SK-N-SH treated with all-trans-retinoic acid at 6 μM for 48 hours (cell line): ENCODE results near the gene RELL2.

Source experiments
- ATAC-seq: fragments of 200-7000 bp; cut with Tn5 transposase; 3 replicates; pipeline ENCODE4 v1.9.1; 2020; ENCODE audit warnings: mild to moderate bottlenecking, moderate library complexity
- ARNTL ChIP-seq: fragments of 450-650 bp; formaldehyde crosslinking; IDR thresholded peaks from 2 replicates; pipeline ENCODE4 v1.5.0; 2020; ENCODE audit warnings: low read depth, mild to moderate bottlenecking, moderate library complexity, borderline replicate concordance
- CREB5 ChIP-seq: fragments of 250-450 bp; sonication (Bioruptor Pico); IDR thresholded peaks from 2 replicates; pipeline ENCODE4 v1.5.1; 2020; ENCODE audit warnings: low read depth, mild to moderate bottlenecking, moderate library complexity
- CSDC2 ChIP-seq: fragments of 250-450 bp; sonication (Bioruptor Pico); IDR thresholded peaks from 2 replicates; pipeline ENCODE4 v1.5.0; 2020; ENCODE audit warnings: mild to moderate bottlenecking, moderate library complexity
- CSRNP3 ChIP-seq: fragments of 250-450 bp; sonication (Bioruptor Pico); IDR thresholded peaks from 2 replicates; pipeline ENCODE4 v1.5.1; 2021; ENCODE audit warnings: mild to moderate bottlenecking, moderate library complexity
- ESRRG ChIP-seq: fragments of 250-450 bp; sonication (Bioruptor Pico); IDR thresholded peaks from 2 replicates; pipeline ENCODE4 v1.6.1; 2021; ENCODE audit warnings: mild to moderate bottlenecking
- GLIS3 ChIP-seq: fragments of 250-450 bp; sonication (Bioruptor Pico); IDR thresholded peaks from 2 replicates; pipeline ENCODE4 v1.5.0; 2020; ENCODE audit warnings: mild to moderate bottlenecking, moderate library complexity
- ISL1 ChIP-seq: fragments of 250-450 bp; sonication (Bioruptor Pico); IDR thresholded peaks from 2 replicates; pipeline ENCODE4 v2.1.2; 2022; ENCODE audit warnings: mild to moderate bottlenecking, moderate library complexity
- OSR1 ChIP-seq: fragments of 250-450 bp; sonication (Bioruptor Pico); IDR thresholded peaks from 2 replicates; pipeline ENCODE4 v1.8.0; 2022; ENCODE audit warnings: moderate library complexity, mild to moderate bottlenecking, inconsistent platforms
- PATZ1 ChIP-seq: fragments of 250-450 bp; sonication (Bioruptor Pico); IDR thresholded peaks from 2 replicates; pipeline ENCODE4 v1.8.0; 2020; ENCODE audit warnings: mild to moderate bottlenecking, moderate library complexity, borderline replicate concordance
- PPARA ChIP-seq: fragments of 250-450 bp; sonication (Bioruptor Pico); IDR thresholded peaks from 2 replicates; pipeline ENCODE4 v1.5.0; 2020; ENCODE audit warnings: mild to moderate bottlenecking, borderline replicate concordance
- RARB ChIP-seq: fragments of 250-450 bp; sonication (Bioruptor Pico); IDR thresholded peaks from 2 replicates; pipeline ENCODE4 v1.8.0; 2021; ENCODE audit warnings: mild to moderate bottlenecking, moderate library complexity
- SNAI2 ChIP-seq: fragments of 250-450 bp; sonication (Bioruptor Pico); IDR thresholded peaks from 2 replicates; pipeline ENCODE4 v1.5.0; 2020; ENCODE audit warnings: mild to moderate bottlenecking, moderate library complexity
- TCF4 ChIP-seq: fragments of 250-450 bp; sonication (Bioruptor Pico); IDR thresholded peaks from 2 replicates; pipeline ENCODE4 v1.8.0; 2021; ENCODE audit warnings: mild to moderate bottlenecking, moderate library complexity, borderline replicate concordance
- TOX ChIP-seq: fragments of 250-450 bp; sonication (Bioruptor Pico); IDR thresholded peaks from 2 replicates; pipeline ENCODE4 v1.8.0; 2021; ENCODE audit warnings: mild to moderate bottlenecking, moderate library complexity, borderline replicate concordance
- ZC3H10 ChIP-seq: fragments of 250-450 bp; sonication (Bioruptor Pico); IDR thresholded peaks from 2 replicates; pipeline ENCODE4 v1.5.1; 2021; ENCODE audit warnings: mild to moderate bottlenecking, moderate library complexity
- ZFP3 ChIP-seq: fragments of 250-450 bp; sonication (Bioruptor Pico); IDR thresholded peaks from 2 replicates; pipeline ENCODE4 v1.5.0; 2020; ENCODE audit warnings: mild to moderate bottlenecking, moderate library complexity
- ZFP30 ChIP-seq: fragments of 450-650 bp; formaldehyde crosslinking; IDR thresholded peaks from 2 replicates; pipeline ENCODE4 v1.5.0; 2022; ENCODE audit warnings: mild to moderate bottlenecking, moderate library complexity
- ZNF70 ChIP-seq: fragments of 450-650 bp; formaldehyde crosslinking; IDR thresholded peaks from 2 replicates; pipeline ENCODE4 v1.5.0; 2020; ENCODE audit warnings: mild to moderate bottlenecking, moderate library complexity
- ZNF8 ChIP-seq: fragments of 450-650 bp; formaldehyde crosslinking; IDR thresholded peaks from 2 replicates; pipeline ENCODE4 v1.5.0; 2020; ENCODE audit warnings: mild to moderate bottlenecking, moderate library complexity

The RELL2 gene

DNA sequence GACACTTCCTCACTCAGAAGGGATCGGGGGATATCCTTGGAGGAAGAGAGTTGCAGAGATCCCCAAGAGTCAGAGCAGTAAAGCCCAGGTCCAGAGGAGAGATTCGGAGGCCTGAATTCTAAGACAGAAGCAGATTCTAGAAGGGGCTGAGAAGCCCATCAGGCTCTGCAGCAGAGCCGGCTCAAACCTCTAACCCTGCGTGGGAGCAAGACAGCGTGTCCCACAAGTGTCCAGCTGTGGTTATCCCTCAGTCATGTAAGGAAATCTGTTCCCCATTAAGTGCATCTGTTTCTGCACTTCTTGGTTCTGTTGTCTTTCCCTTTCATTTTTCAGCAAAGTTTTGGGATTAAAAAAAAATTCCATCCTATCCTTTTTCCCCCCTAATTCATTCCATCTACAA lies 13.2 kb upstream of the RELL2 start (continued):
- TF ChIP-seq CSRNP3 (CRISPR knock-in tag) (no peak), OSR1 (CRISPR knock-in tag) (no peak)

- TF ChIP-seq RARB (CRISPR knock-in tag) (no peak), ISL1 (CRISPR knock-in tag) (no peak), GLIS3 (CRISPR knock-in tag) (no peak), CSDC2 (CRISPR knock-in tag) (no peak), OSR1 (CRISPR knock-in tag) (no peak), ARNTL (CRISPR knock-in tag) (no peak), ZFP30 (no peak), SNAI2 (CRISPR knock-in tag) (no peak), TOX (CRISPR knock-in tag) (no peak)
- ATAC-seq = no peak
Observed at GRCh38 chr5:141628175-141628788, 8.5 kb upstream of the RELL2 start.

DNA sequence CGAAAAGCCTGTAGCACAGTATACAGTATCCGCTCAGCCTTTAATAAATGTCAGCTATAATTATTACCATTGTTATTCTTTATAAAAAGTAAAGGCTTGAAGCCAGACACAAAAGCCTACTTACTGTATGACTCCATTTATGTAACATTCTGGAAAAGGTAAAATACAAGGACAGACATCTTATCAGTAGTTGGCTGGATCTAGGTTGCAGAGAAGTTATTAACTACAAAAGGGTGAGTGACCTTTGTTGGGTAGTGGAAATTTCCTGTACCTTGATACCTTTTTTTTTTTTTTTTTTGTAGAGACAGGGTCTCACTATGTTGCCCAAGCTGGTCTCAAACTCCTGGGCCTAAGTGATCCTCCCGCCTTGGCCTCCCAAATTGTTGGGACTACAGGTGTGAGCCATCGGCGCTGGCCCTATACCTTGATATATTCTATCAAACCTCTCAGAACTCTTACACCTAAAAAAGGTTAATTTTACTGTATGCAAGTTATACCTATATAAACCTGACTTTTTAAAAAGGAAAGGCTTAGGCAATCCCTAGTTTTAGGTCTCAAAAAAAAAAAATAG lies 6.1 kb upstream of the RELL2 start:
- no peak for TF ChIP-seq ZNF8 (CRISPR knock-in tag)
- no peak for TF ChIP-seq PPARA (CRISPR knock-in tag)
- TF ChIP-seq ZNF70 (CRISPR knock-in tag) = no peak
- no peak for TF ChIP-seq ISL1 (CRISPR knock-in tag)
- no peak for TF ChIP-seq ZC3H10 (CRISPR knock-in tag)
- TF ChIP-seq ESRRG (CRISPR knock-in tag) = no peak
- TF ChIP-seq ARNTL (CRISPR knock-in tag) = no peak
- TF ChIP-seq, all 23 proteins: peak for 0
- no peak for ATAC-seq

GRCh38 chr5:141632650-141633049 lies 4.1 kb upstream of the RELL2 start:
- no peak for ATAC-seq
- TF ChIP-seq ZFP3 (CRISPR knock-in tag) (no peak), TOX (CRISPR knock-in tag) (no peak), GLIS3 (CRISPR knock-in tag) (no peak), ZNF70 (CRISPR knock-in tag) (no peak), ZNF8 (CRISPR knock-in tag) (no peak), CSDC2 (CRISPR knock-in tag) (no peak), ZFP30 (no peak)

DNA sequence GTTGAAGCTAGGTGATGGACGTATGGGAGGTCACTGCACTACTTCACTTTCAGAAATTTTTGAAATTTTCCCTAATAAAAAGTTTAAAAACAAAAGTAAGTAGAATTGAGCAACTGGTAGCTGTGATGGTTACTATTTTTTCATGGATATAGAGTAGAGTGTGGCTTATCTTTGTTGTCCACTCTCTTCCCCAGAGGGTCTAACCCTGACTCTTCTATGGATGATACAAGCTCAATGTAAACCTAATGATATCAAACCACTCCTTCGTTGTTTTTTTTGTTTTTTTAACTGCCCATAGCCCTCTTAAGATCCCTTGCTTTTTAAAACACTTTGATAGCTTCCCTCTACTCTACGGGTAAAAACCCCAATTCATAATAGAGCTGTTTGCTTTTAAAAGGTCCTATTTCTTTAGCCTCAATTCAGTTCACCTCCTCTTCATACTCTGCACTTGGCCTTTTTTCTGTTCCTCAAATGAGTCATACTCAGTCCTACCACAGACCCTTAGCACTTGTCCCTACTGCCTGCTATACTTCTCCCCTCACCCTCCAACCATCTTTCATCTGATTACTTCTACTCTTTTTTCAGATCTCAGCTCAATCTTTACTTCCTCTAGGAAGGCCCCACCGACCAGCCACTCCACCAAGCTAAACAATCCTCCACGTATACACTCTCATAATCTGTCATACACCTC lies 2.8 kb upstream of the RELL2 start:
- no peak for TF ChIP-seq PPARA (CRISPR knock-in tag)
- TF ChIP-seq ARNTL (CRISPR knock-in tag) = no peak
- no peak for TF ChIP-seq CSRNP3 (CRISPR knock-in tag)
- no peak for TF ChIP-seq PATZ1 (CRISPR knock-in tag)
- TF ChIP-seq ZFP3 (CRISPR knock-in tag) = no peak
- TF ChIP-seq ZC3H10 (CRISPR knock-in tag) = no peak
- no peak for TF ChIP-seq TCF4 (CRISPR knock-in tag)
- TF ChIP-seq GLIS3 (CRISPR knock-in tag) = no peak
- no peak for TF ChIP-seq CSDC2 (CRISPR knock-in tag)
- TF ChIP-seq SNAI2 (CRISPR knock-in tag) = no peak
- TF ChIP-seq CREB5 (CRISPR knock-in tag) = no peak
- TF ChIP-seq ZNF70 (CRISPR knock-in tag) = no peak
- no peak for TF ChIP-seq RARB (CRISPR knock-in tag)
- TF ChIP-seq TOX (CRISPR knock-in tag) = no peak
- TF ChIP-seq OSR1 (CRISPR knock-in tag) = no peak
- no peak for ATAC-seq
